Colonic mucosa (tissue), 4 donors: ENCODE data around the gene GALNT14. TPM values are rescaled to one million over a fixed set of nuclear protein-coding genes. Genes with fewer than 3 reads are reported as not detected.

Experiments
- DNase-seq: peaks from one replicate; pipeline ENCODE4 v3.0.0-alpha.2; 2020
- H3K27ac ChIP-seq: fragments of 200-600 bp; one replicate; pipeline ENCODE4 v1.8.0; 2021
- H3K27me3 ChIP-seq: fragments of 200-600 bp; one replicate; pipeline ENCODE4 v1.8.0; 2021
- H3K36me3 ChIP-seq: fragments of 200-600 bp; one replicate; pipeline ENCODE4 v1.8.0; 2021
- H3K4me1 ChIP-seq: fragments of 200-600 bp; one replicate; pipeline ENCODE4 v1.8.0; 2021; ENCODE audit warnings: mild to moderate bottlenecking
- H3K4me3 ChIP-seq: fragments of 200-600 bp; one replicate; pipeline ENCODE4 v1.8.0; 2021
- H3K9ac ChIP-seq, 2 donors: one replicate each; pipeline ENCODE4 v1.7.0; 2013; ENCODE audit warnings: control low read depth in 2 of 2, low read depth in 2 of 2, low read length in 2 of 2
- H3K9me3 ChIP-seq: fragments of 200-600 bp; one replicate; pipeline ENCODE4 v1.8.0; 2021
- intact Hi-C: fragments of 100-400 bp; cut with DNase I; formaldehyde crosslinking; loops from one replicate; pipeline ENCODE4 v1.14.1; 2022
- total RNA-seq, 2 donors: library from RNA; stranded (reverse); fragmentation: NEBNext Ultra II Directional in 1 of 2; extraction: Animal tissue kit (Norgen Biotek cat#: 25700) in 1 of 2; gene quantifications; one replicate each; pipeline ENCODE4 v1.2.1, GENCODE V29; 2021
- TF ChIP-seq, protein P1 (sequence below): fragments of 200-600 bp; IDR thresholded peaks from one replicate; pipeline ENCODE4 v1.8.0; 2022; ENCODE audit warnings: antibody characterized with exemption, mild to moderate bottlenecking
- donor health status: healthy.
- donor health status: DM: no; HTN: no; CAD: no.
- donor health status: DM: no; HTN: no; CAD: no.

Gene GALNT14
- total RNA-seq, 2 donors from 2014 or later: 0.15 to 0.45 TPM

- H3K27ac ChIP-seq: no peak overlapping the region
- no peaks in the 10 kb centered on the region for H3K36me3 ChIP-seq
- no peaks in the 10 kb centered on the region for H3K9me3 ChIP-seq
- DNase-seq: no peak
- intact Hi-C loops: no loop called here
- no peaks in the 10 kb centered on the region for H3K4me1 ChIP-seq
- no peak overlapping the region for H3K9ac ChIP-seq
- no peak overlapping the region for H3K4me3 ChIP-seq
- TF ChIP-seq, protein P1, sequence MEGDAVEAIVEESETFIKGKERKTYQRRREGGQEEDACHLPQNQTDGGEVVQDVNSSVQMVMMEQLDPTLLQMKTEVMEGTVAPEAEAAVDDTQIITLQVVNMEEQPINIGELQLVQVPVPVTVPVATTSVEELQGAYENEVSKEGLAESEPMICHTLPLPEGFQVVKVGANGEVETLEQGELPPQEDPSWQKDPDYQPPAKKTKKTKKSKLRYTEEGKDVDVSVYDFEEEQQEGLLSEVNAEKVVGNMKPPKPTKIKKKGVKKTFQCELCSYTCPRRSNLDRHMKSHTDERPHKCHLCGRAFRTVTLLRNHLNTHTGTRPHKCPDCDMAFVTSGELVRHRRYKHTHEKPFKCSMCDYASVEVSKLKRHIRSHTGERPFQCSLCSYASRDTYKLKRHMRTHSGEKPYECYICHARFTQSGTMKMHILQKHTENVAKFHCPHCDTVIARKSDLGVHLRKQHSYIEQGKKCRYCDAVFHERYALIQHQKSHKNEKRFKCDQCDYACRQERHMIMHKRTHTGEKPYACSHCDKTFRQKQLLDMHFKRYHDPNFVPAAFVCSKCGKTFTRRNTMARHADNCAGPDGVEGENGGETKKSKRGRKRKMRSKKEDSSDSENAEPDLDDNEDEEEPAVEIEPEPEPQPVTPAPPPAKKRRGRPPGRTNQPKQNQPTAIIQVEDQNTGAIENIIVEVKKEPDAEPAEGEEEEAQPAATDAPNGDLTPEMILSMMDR: no peak
- no peaks in the 10 kb centered on the region for H3K27me3 ChIP-seq
Measured at GRCh38 chr2:31058096-31059035, 79.9 kb downstream of the GALNT14 start.

DNA sequence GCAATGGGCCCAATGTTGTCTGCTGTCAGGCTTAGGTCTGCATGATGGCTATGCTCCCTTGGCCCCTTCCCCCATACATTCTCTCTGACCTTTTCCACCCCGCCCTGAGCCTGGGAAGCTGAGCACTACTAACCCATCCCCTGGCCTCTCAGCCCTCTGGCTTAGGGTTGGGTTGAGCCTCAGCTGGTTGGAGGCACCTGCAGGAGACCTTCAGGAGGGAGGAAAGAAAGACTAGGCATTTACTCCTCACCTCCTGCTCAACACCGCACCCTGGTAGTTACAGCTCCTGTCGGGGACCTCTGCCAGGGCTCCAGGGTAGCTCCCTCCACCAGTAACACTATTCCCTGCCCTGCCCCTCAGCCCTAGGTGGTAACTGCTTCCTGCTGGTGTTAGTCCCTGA is 80.5 kb downstream of the GALNT14 start:
- intact Hi-C loops: no loop called here
- DNase-seq: no peak
- TF ChIP-seq, protein P1: no peak

DNA sequence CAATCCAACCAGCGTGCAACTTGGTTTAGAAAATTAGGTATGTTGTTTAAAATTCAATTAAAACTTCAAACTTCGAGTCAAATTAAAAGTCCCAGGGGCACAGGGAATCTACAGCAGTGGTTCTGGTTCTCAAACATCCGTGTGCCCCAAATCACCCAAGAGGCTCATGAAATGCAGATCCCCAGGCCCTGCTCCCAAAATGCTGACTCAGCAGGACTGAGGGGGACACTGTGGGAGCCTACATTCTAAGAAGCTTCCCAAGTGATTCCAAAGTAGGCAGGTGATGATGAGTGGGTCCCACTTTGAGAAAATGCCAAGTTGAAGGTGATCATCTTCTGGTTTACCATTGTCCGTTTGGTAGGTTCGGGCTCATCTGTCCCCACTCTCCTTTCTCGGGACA is 82.3 kb downstream of the GALNT14 start:
- intact Hi-C loops: no loop called here
- Histone ChIP-seq H3K36me3 (no peaks in the 10 kb centered on the region), H3K9ac (no peak overlapping the region), H3K27ac (no peak overlapping the region), H3K27me3 (no peaks in the 10 kb centered on the region), H3K4me1 (no peaks in the 10 kb centered on the region), H3K4me3 (no peak overlapping the region), H3K9me3 (no peaks in the 10 kb centered on the region)
- DNase-seq: no peak
- TF ChIP-seq, protein P1: no peak

More for the DNA sequence above, 80.5 kb downstream of the GALNT14 start:
- Histone ChIP-seq H3K27ac (no peak overlapping the region), H3K36me3 (no peaks in the 10 kb centered on the region), H3K4me1 (no peaks in the 10 kb centered on the region), H3K9me3 (no peaks in the 10 kb centered on the region), H3K4me3 (no peak overlapping the region), H3K27me3 (no peaks in the 10 kb centered on the region), H3K9ac (no peak overlapping the region)

DNA sequence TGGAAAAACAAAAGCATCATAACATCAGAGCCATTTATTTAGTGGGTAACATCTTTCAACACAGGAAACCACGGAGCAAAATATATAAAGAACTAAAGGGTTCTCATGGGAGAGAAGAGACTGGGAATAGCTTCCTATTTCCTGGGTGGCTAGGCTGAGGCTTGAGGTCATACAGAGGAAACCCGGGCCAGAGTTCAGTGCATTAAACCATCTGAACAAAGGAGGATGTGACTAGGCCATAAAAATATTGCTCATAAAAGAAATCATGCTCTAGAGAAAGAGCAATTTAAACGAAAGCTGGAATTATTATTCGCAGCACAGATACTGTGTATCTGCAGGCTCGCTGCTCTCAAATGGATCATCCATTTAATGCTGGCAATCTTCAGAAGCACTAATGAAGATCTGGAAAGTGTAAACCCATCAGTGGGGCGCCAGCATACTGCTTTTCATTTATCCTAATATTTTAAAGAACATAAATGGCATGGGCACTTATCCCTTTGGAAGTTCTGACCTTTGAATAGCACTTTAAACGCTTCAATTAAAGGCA is 83.3 kb downstream of the GALNT14 start:
- TF ChIP-seq, protein P1: no peak
- Histone ChIP-seq H3K9ac (no peak overlapping the region), H3K27me3 (no peaks in the 10 kb centered on the region), H3K4me1 (no peaks in the 10 kb centered on the region), H3K4me3 (no peak overlapping the region), H3K9me3 (no peaks in the 10 kb centered on the region), H3K36me3 (no peaks in the 10 kb centered on the region), H3K27ac (no peak overlapping the region)
- intact Hi-C loops: no loop called here
- no peak for DNase-seq

DNA sequence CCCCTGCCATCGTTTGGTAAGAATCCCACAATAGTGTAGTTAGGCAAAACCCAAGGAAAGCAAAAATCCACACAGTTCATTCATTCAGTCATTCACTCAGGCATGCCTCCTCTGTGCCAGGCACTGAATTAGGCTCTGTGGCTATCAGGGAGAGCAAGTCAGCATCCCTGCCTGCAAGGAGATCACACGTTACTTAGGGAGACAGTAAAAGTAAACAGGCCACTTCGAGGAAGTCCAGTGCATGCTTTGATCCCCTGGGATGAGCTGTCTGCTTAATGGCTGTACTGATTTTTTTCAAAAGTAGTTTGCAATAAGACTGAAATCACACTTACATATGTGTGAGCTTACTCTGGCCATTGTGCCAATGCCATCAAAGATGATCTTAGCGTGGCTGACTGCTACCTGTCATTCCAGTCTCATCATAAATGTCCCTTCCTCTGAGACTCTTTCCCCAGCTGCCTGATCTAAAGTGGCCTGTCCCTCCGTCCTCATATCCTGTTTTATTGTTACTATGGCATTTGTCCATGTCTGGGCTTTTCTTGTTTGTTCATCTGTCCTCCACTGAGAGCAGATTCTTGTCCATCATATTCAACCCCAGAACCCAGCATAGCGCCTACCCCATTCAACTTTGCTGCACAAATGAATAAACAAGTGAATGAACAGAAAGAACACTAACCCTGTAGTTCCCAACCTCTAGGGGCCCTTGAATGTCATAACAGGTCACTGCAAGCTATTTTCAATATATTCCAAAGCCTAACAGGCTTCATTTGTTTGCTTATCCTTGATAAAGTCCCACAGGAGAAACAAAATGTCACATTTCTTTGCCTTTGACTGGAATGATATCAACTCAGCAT is 84.1 kb downstream of the GALNT14 start:
- Histone ChIP-seq H3K9ac (no peak overlapping the region), H3K9me3 (no peaks in the 10 kb centered on the region), H3K36me3 (no peaks in the 10 kb centered on the region), H3K4me3 (no peak overlapping the region), H3K27me3 (no peaks in the 10 kb centered on the region), H3K27ac (no peak overlapping the region), H3K4me1 (no peaks in the 10 kb centered on the region)
- TF ChIP-seq, protein P1: no peak
- DNase-seq: no peak
- intact Hi-C loops: no loop called here
